ENCODE measurements around the gene SWSAP1.

DNA sequence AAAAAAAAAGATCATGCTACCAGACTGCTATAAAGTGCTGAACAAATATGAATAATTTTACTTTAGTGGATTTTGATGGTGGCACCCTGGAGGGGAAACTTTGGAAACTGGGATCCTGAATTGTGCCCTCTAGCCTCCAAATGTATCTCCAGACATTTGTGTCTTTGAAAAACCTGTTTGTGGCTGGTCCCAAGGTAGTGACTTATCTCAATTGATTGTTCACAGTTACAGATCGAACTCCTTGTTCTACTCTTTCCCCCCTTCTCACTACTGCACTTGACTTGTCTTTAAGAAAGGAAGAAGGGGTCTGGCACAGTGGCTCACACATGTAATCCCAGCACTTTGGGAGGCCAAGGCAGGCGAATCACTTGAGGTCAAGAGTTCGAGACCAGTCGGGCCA is 34.1 kb downstream of the SWSAP1 start:
- TF ChIP-seq CTCF (IDR thresholded peaks at IDR 0.05): no peak
- TF ChIP-seq POLR2A (IDR thresholded peaks at IDR 0.05): no peak

Measured in suprapubic skin (tissue), 3 donors.